GM18520 (cell line): ENCODE data around the gene HIF1AN.

ENCODE experiments used
- ATAC-seq: cut with Tn5 transposase; IDR thresholded peaks from one replicate; pipeline ENCODE4 v1.9.1; 2021; ENCODE audit not compliant: unreplicated experiment

HIF1AN gene

GRCh38 chr10:100520811-100521210 is 14.9 kb upstream of the HIF1AN start:
- no peak for ATAC-seq

- no peak for ATAC-seq
Observed at GRCh38 chr10:100522107-100522801, 13.5 kb upstream of the HIF1AN start.

- no peak for ATAC-seq
Observed at GRCh38 chr10:100522945-100523344, 12.8 kb upstream of the HIF1AN start.

- ATAC-seq: no peak
Observed at GRCh38 chr10:100524206-100524605, 11.5 kb upstream of the HIF1AN start.

GRCh38 chr10:100524638-100525037 is 11.1 kb upstream of the HIF1AN start:
- ATAC-seq: no peak

- ATAC-seq: no peak
Observed at GRCh38 chr10:100528123-100528886, 7.4 kb upstream of the HIF1AN start.

- ATAC-seq: no peak
Observed at GRCh38 chr10:100528921-100529474, 6.7 kb upstream of the HIF1AN start.

- ATAC-seq: no peak
Observed at GRCh38 chr10:100529475-100530298, 6.1 kb upstream of the HIF1AN start, which contains the start of gene NDUFB8. TSS of gene NDUFB8 (minus strand) at chr10:100529871. CDS start at chr10:100529851, 20 bp downstream.

GRCh38 chr10:100531761-100532160 is 4.0 kb upstream of the HIF1AN start:
- ATAC-seq: no peak

- no peak for ATAC-seq
Observed at GRCh38 chr10:100534726-100535125, 1.0 kb upstream of the HIF1AN start.

GRCh38 chr10:100535338-100535714 is 417 bp upstream of the HIF1AN start:
- ATAC-seq: no peak

GRCh38 chr10:100537475-100537874 is 1.7 kb downstream of the HIF1AN start:
- ATAC-seq: no peak

GRCh38 chr10:100544950-100545349 is 9.2 kb downstream of the HIF1AN start:
- ATAC-seq: no peak

GRCh38 chr10:100551196-100551595 is 15.5 kb downstream of the HIF1AN start:
- ATAC-seq: no peak

- no peak for ATAC-seq
Observed at GRCh38 chr10:100551738-100552137, 16.0 kb downstream of the HIF1AN start.

- ATAC-seq: no peak
Observed at GRCh38 chr10:100553929-100554328, 18.2 kb downstream of the HIF1AN start.

- ATAC-seq: no peak
Observed at GRCh38 chr10:100554902-100555301, 19.2 kb downstream of the HIF1AN start.

GRCh38 chr10:100560248-100560647 is 24.5 kb downstream of the HIF1AN start:
- no peak for ATAC-seq

GRCh38 chr10:100561005-100561404 is 25.3 kb downstream of the HIF1AN start:
- no peak for ATAC-seq

GRCh38 chr10:100562008-100562672 is 26.4 kb downstream of the HIF1AN start:
- ATAC-seq: no peak
